Endothelial cell of umbilical vein (primary cell): ENCODE results near the gene APBA2. TPM values are rescaled to one million over a fixed set of nuclear protein-coding genes. Genes with fewer than 3 reads are reported as not detected.

ENCODE experiments used
- BruUV-seq: library from RNA; stranded (reverse); fragments of 400-500 nt; replicated peaks from 2 replicates; lab custom pipeline; 2021; lab: Mats Ljungman, UMichigan
- CTCF ChIA-PET: fragments of 300-600, 350-600 bp; sonication (Branson Sonifier 250); formaldehyde crosslinking; loops from one replicate; lab custom pipeline; 2021; ENCODE audit warnings: antibody characterized with exemption, inconsistent platforms; lab: Charles Lee
- POLR2A ChIA-PET: fragments of 300-600, 350-600 bp; sonication (Branson Sonifier 250); formaldehyde crosslinking; loops from one replicate; lab custom pipeline; 2021; ENCODE audit warnings: antibody characterized with exemption, inconsistent platforms; lab: Charles Lee
- DNase-seq: peaks from one replicate; pipeline ENCODE4 v3.0.0-alpha.2; 2011; ENCODE audit warnings: low read depth, low spot score
- FAIRE-seq: peaks from 2 replicates; lab custom pipeline; 2011; peaks lifted over from hg19 to GRCh38; lab: Jason Lieb, UNC
- H2AFZ ChIP-seq: 2 replicates; pipeline ENCODE4 v1.6.0; 2012; ENCODE audit warnings: low read depth, low read length, control low read depth, inconsistent platforms
- H3K27ac ChIP-seq: 2 replicates; pipeline ENCODE4 v1.5.1; 2011; ENCODE audit warnings: low read depth, mild to moderate bottlenecking, control low read depth, low read length, moderate library complexity; ENCODE audit not compliant: insufficient read depth
- H3K27me3 ChIP-seq, 2 experiments: 2 replicates each; pipeline versions ENCODE4 v1.6.0 to v1.6.1; 2011; ENCODE audit warnings: low read length in 2 of 2, mixed read lengths in 1 of 2; ENCODE audit not compliant: control insufficient read depth in 2 of 2, insufficient read depth in 2 of 2
- H3K36me3 ChIP-seq, 2 experiments: 2 replicates in 1 of 2; 3 replicates in 1 of 2; pipeline ENCODE4 v1.5.1; 2011; ENCODE audit warnings: low read length in 2 of 2, mild to moderate bottlenecking in 1 of 2, moderate library complexity in 1 of 2; ENCODE audit not compliant: control insufficient read depth in 2 of 2, insufficient read depth in 2 of 2; ENCODE audit errors: extremely low read depth in 1 of 2
- H3K4me1 ChIP-seq: 3 replicates; pipeline ENCODE4 v1.5.1; 2011; ENCODE audit warnings: mild to moderate bottlenecking, low read length; ENCODE audit not compliant: control insufficient read depth, insufficient read depth; ENCODE audit errors: extremely low read depth
- H3K4me2 ChIP-seq: 2 replicates; pipeline ENCODE4 v1.6.1; 2011; ENCODE audit warnings: low read length, control low read depth, mixed read lengths; ENCODE audit not compliant: insufficient read depth
- H3K4me3 ChIP-seq, 3 experiments: fragments of 200-600 bp in 1 of 3; sonication (generic), shearing (Covaris generic) in 1 of 3; replicated peaks in 1 of 3; 2 replicates each; pipeline ENCODE4 v1.5.1; 2011 to 2016; ENCODE audit warnings: control low read depth in 3 of 3, low read length in 3 of 3, mild to moderate bottlenecking in 2 of 3, inconsistent platforms in 1 of 3, low read depth in 1 of 3, moderate library complexity in 1 of 3; ENCODE audit not compliant: insufficient read depth in 1 of 3
- H3K79me2 ChIP-seq: 2 replicates; pipeline ENCODE4 v1.6.0; 2012; ENCODE audit warnings: low read length, inconsistent platforms; ENCODE audit not compliant: control insufficient read depth, insufficient read depth
- H3K9ac ChIP-seq: replicated peaks from 2 replicates; pipeline ENCODE3; 2011; ENCODE audit warnings: low read length, control low read depth; ENCODE audit not compliant: insufficient read depth; ENCODE audit errors: extremely low read depth
- H3K9me1 ChIP-seq: replicated peaks from 3 replicates; pipeline ENCODE4 v1.6.0; 2011; ENCODE audit warnings: mild to moderate bottlenecking, low read length; ENCODE audit not compliant: control insufficient read depth, insufficient read depth; ENCODE audit errors: extremely low read depth
- H3K9me3 ChIP-seq: replicated peaks from 2 replicates; pipeline ENCODE4 v1.5.1; 2012; ENCODE audit warnings: low read length, inconsistent platforms; ENCODE audit not compliant: control insufficient read depth, insufficient read depth
- H4K20me1 ChIP-seq: replicated peaks from 2 replicates; pipeline ENCODE3; 2011; ENCODE audit warnings: mild to moderate bottlenecking, low read length; ENCODE audit not compliant: control insufficient read depth, insufficient read depth; ENCODE audit errors: extremely low read depth
- CTCF ChIP-seq, 2 donors: IDR thresholded peaks; 1 replicate in 1 of 2; 2 replicates in 1 of 2; pipeline ENCODE4 v1.5.1; 2011; ENCODE audit warnings: low read length in 2 of 2, mild to moderate bottlenecking in 2 of 2, moderate library complexity in 2 of 2, control low read depth in 1 of 2, inconsistent platforms in 1 of 2, low read depth in 1 of 2; ENCODE audit not compliant: insufficient read depth in 1 of 2; ENCODE audit errors: extremely low read depth in 1 of 2
- EZH2 ChIP-seq: IDR thresholded peaks from 2 replicates; pipeline ENCODE4 v1.6.1; 2012; ENCODE audit warnings: borderline replicate concordance, low read depth, mild to moderate bottlenecking, moderate library complexity, low read length, inconsistent platforms; ENCODE audit not compliant: severe bottlenecking
- FOS ChIP-seq: IDR thresholded peaks from 2 replicates; pipeline ENCODE4 v1.6.1; 2011; ENCODE audit warnings: mild to moderate bottlenecking, low read length, moderate library complexity, borderline replicate concordance; ENCODE audit not compliant: insufficient read depth
- GATA2 ChIP-seq: IDR thresholded peaks from 2 replicates; pipeline ENCODE4 v1.7.0; 2011; ENCODE audit warnings: low read depth, mild to moderate bottlenecking, moderate library complexity, mixed read lengths, low read length; ENCODE audit not compliant: insufficient read length, insufficient read depth
- JUN ChIP-seq: IDR thresholded peaks from 2 replicates; pipeline ENCODE4 v1.6.1; 2011; ENCODE audit warnings: borderline replicate concordance, low read depth; ENCODE audit not compliant: insufficient read length, insufficient read depth
- MYC ChIP-seq: IDR thresholded peaks from one replicate; pipeline ENCODE4 v1.6.1; 2011; ENCODE audit warnings: mild to moderate bottlenecking, low read depth, low read length
- POLR2A ChIP-seq: IDR thresholded peaks from 2 replicates; pipeline ENCODE4 v1.6.1; 2012; ENCODE audit warnings: low read depth, mild to moderate bottlenecking, control low read depth, low read length
- POLR2AphosphoS5 ChIP-seq: IDR thresholded peaks from 2 replicates; pipeline ENCODE4 v1.6.1; 2012; ENCODE audit warnings: low read depth, mild to moderate bottlenecking, control low read depth, low read length, moderate library complexity; ENCODE audit not compliant: insufficient read depth
- dilution Hi-C: fragments of 300-500 bp; cut with MboI; formaldehyde crosslinking; loops from one replicate; pipeline ENCODE4 v1.15.0; 2019; ENCODE audit warnings: low sequenced_read_pairs; ENCODE audit not compliant: extremely low pct_ligation_motif_present
- intact Hi-C: fragments of 100-400 bp; cut with micrococcal nuclease; formaldehyde crosslinking; loops from one replicate; pipeline ENCODE4 v1.10.0; 2022
- polyA plus RNA-seq, 4 experiments: library from polyadenylated mRNA; depleted of rRNA in 3 of 4; stranded (reverse) in 3 of 4; unstranded in 1 of 4; fragments of >200 nt; gene quantifications; 2 replicates each; pipeline versions ENCODE4 v1.2.1 to v1.2.3, GENCODE V29; 2011 to 2012; ENCODE audit warnings: missing spikeins in 1 of 4
- total RNA-seq: library from RNA; stranded (reverse); gene quantifications from 2 replicates; pipeline ENCODE4 v1.2.3, GENCODE V29; 2021
- TF ChIP-seq, protein P1 (sequence below): IDR thresholded peaks from 2 replicates; pipeline ENCODE4 v1.6.1; 2011; ENCODE audit not compliant: insufficient read depth, insufficient read length

The APBA2 gene
- total and polyA plus RNA-seq, 2 donors (not counting 3 experiments of a cell fraction or from before 2014, with no cell fraction given), result 5.7 to 11.1 TPM

DNA sequence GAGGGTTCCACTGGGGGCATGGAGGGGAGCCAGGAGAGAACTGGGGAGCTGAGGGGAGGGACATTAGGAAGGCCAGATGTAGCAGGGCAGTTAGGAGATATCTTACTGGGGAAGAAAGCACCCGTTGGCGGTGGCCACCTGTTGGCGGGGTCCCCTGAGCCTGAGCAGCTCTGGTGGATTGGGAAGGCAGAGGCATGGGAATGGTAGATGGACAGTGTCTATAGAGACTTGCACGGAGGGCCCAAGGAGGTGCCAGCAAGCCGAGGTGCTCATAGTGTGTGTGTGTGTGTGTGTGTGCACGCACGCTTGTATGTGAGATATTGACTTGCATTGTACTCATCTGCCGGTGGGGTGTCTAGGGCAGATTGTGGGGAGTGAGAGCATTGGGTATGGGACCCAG is 179.0 kb downstream of the APBA2 start:
- no peak overlapping the region for H3K4me2 ChIP-seq
- H3K27me3 ChIP-seq, result no peaks in the 10 kb centered on the region
- H3K4me3 ChIP-seq, result no peak overlapping the region
- H3K27ac ChIP-seq, result no peak overlapping the region
- H3K36me3 ChIP-seq, result no peaks in the 10 kb centered on the region
- no TSS peak for BruUV-seq
- no peaks in the 10 kb centered on the region for H3K4me1 ChIP-seq
- H2AFZ ChIP-seq, result no peak overlapping the region
- H3K9me3 ChIP-seq, result no peaks in the 10 kb centered on the region
- H3K9me1 ChIP-seq, result no peaks in the 10 kb centered on the region
- H4K20me1 ChIP-seq, result no peaks in the 10 kb centered on the region
- no peak overlapping the region for H3K9ac ChIP-seq
- ChIA-PET POLR2A (no interaction called here), CTCF (interaction anchor here (1.2 kb wide), 1 partner anchor 37 kb away, joined by 4 read pairs; no protein-coding TSS in a partner anchor)
- dilution Hi-C loops (no loop called here), intact Hi-C loops (no loop called here)
- DNase-seq (no peak), FAIRE-seq (no peak)
- TF ChIP-seq JUN, result no peak
- TF ChIP-seq POLR2AphosphoS5, result no peak
- TF ChIP-seq GATA2, result no peak
- TF ChIP-seq, protein P1, sequence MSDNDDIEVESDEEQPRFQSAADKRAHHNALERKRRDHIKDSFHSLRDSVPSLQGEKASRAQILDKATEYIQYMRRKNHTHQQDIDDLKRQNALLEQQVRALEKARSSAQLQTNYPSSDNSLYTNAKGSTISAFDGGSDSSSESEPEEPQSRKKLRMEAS, result no peak
- TF ChIP-seq FOS, result no peak
- no peak for TF ChIP-seq EZH2
- TF ChIP-seq MYC, result no peak
- TF ChIP-seq POLR2A, result no peak
- no peak for TF ChIP-seq CTCF (IDR thresholded peaks at IDR 0.05; ENCODE audit: extremely low read depth in 1 of 2, insufficient read depth in 1 of 2, low read depth in 1 of 2, low read length in 2 of 2)
- H3K79me2 ChIP-seq, result no peaks in the 10 kb centered on the region
